Caco-2 (cell line): Measurements from ENCODE around the gene PPP2R5A. TPM values are rescaled to one million over a fixed set of nuclear protein-coding genes. Genes with fewer than 3 reads are reported as not detected.

Experiments
- BruUV-seq: library from RNA; stranded (reverse); fragments of 400-500 nt; replicated peaks from 2 replicates; lab custom pipeline; 2021; lab: Mats Ljungman, UMichigan
- CTCF ChIA-PET: fragments of 300-600 bp; sonication (Branson Sonifier 250); formaldehyde crosslinking; loops from one replicate; lab custom pipeline; 2022; ENCODE audit warnings: antibody characterized with exemption; lab: Charles Lee
- POLR2A ChIA-PET: fragments of 300-600 bp; sonication (Branson Sonifier 250); formaldehyde crosslinking; loops from one replicate; lab custom pipeline; 2022; ENCODE audit warnings: antibody characterized with exemption; lab: Charles Lee
- DNase-seq, 2 experiments: peaks; one replicate each; pipeline versions ENCODE4 v3.0.0 to v3.0.0-alpha.2; 2020 to 2022
- H3K27me3 ChIP-seq: replicated peaks from 2 replicates; pipeline ENCODE4 v1.6.0; 2011; ENCODE audit warnings: low read length; ENCODE audit not compliant: control insufficient read depth, insufficient read depth
- H3K36me3 ChIP-seq: 2 replicates; pipeline ENCODE4 v1.5.1; 2011; ENCODE audit warnings: low read length; ENCODE audit not compliant: control insufficient read depth, insufficient read depth
- H3K4me1 ChIP-seq: fragments of 250-450 bp; sonication (Bioruptor Pico); 2 replicates; pipeline ENCODE4 v1.5.1; 2020; ENCODE audit warnings: mild to moderate bottlenecking
- H3K4me3 ChIP-seq: 2 replicates; pipeline ENCODE4 v1.5.1; 2011; ENCODE audit warnings: low read depth, mild to moderate bottlenecking, control low read depth, low read length
- H3K9me3 ChIP-seq: fragments of 250-450 bp; sonication (Bioruptor Pico); 2 replicates; pipeline ENCODE4 v1.5.1; 2020; ENCODE audit warnings: mild to moderate bottlenecking, moderate library complexity
- H3K27ac Mint-ChIP-seq: one replicate; pipeline ENCODE4 v1.8.0; 2022; ENCODE audit warnings: mixed read lengths; ENCODE audit not compliant: unreplicated experiment
- H3K27me3 Mint-ChIP-seq: one replicate; pipeline ENCODE4 v1.8.0; 2022; ENCODE audit warnings: mixed read lengths; ENCODE audit not compliant: insufficient read depth, unreplicated experiment
- H3K36me3 Mint-ChIP-seq: one replicate; pipeline ENCODE4 v1.8.0; 2022; ENCODE audit warnings: mild to moderate bottlenecking, mixed read lengths; ENCODE audit not compliant: insufficient read depth, unreplicated experiment
- H3K4me1 Mint-ChIP-seq: one replicate; pipeline ENCODE4 v1.8.0; 2022; ENCODE audit warnings: low read depth, mixed read lengths; ENCODE audit not compliant: unreplicated experiment
- H3K4me3 Mint-ChIP-seq: one replicate; pipeline ENCODE4 v1.8.0; 2022; ENCODE audit warnings: mild to moderate bottlenecking, moderate library complexity, mixed read lengths; ENCODE audit not compliant: unreplicated experiment
- H3K9me3 Mint-ChIP-seq: one replicate; pipeline ENCODE4 v1.8.0; 2022; ENCODE audit warnings: mixed read lengths; ENCODE audit not compliant: unreplicated experiment
- intact Hi-C: fragments of 100-400 bp; cut with micrococcal nuclease; formaldehyde crosslinking; loops from one replicate; pipeline ENCODE4 v1.10.0; 2022; ENCODE audit not compliant: unreplicated experiment
- total RNA-seq: library from RNA; stranded (reverse); gene quantifications from 2 replicates; pipeline ENCODE4 v1.2.3, GENCODE V29; 2022
- TF ChIP-seq, protein P1 (sequence below), 2 experiments: fragments of 200-600 bp in 1 of 2; IDR thresholded peaks; 1 replicate in 1 of 2; 2 replicates in 1 of 2; pipeline versions ENCODE4 v1.5.1 to v1.8.0; 2011 to 2022; ENCODE audit warnings: antibody characterized with exemption in 1 of 2, control low read depth in 1 of 2, inconsistent platforms in 1 of 2, low read depth in 1 of 2, low read length in 1 of 2, mild to moderate bottlenecking in 1 of 2, moderate library complexity in 1 of 2; ENCODE audit not compliant: insufficient read depth in 1 of 2, severe bottlenecking in 1 of 2, unreplicated experiment in 1 of 2

PPP2R5A gene
- total RNA-seq, 1 experiment from 2014 or later: 49.4 TPM

DNA sequence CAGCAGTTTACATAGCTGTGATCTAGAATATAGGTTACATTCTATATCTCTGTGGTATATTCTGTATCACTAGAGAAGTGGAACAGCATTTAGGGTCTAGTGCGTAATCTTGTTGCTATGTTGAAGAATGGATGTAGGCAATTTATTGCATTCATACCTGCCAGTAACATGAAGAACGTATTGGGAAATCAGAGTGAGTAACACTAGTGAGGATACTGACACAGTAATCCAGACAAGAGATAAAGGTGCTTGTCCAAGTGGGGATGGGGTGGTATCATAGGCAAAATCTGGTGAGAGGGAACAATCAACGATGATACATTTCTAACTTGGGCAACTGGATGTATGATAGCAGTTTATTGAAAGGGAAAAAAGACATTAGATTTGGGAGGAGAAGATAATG lies 9.8 kb downstream of the PPP2R5A start:
- H3K36me3 Mint-ChIP-seq: peaks cover 5% of the 10 kb centered on the region
- H3K27me3 Mint-ChIP-seq: no peaks in the 10 kb centered on the region
- CTCF ChIA-PET: no interaction called here
- H3K4me1 Mint-ChIP-seq: peaks cover 27% of the 10 kb centered on the region
- Histone ChIP-seq H3K4me1 (peaks cover 38% of the 10 kb centered on the region), H3K9me3 (no peaks in the 10 kb centered on the region), H3K4me3 (no peak overlapping the region), H3K36me3 (no peaks in the 10 kb centered on the region), H3K27me3 (no peaks in the 10 kb centered on the region)
- POLR2A ChIA-PET: no interaction called here
- intact Hi-C loops: loop anchor here (5.0 kb wide), 1 partner anchor 72 kb away; no protein-coding TSS in a partner anchor
- no peaks in the 10 kb centered on the region for H3K9me3 Mint-ChIP-seq
- TF ChIP-seq, protein P1, sequence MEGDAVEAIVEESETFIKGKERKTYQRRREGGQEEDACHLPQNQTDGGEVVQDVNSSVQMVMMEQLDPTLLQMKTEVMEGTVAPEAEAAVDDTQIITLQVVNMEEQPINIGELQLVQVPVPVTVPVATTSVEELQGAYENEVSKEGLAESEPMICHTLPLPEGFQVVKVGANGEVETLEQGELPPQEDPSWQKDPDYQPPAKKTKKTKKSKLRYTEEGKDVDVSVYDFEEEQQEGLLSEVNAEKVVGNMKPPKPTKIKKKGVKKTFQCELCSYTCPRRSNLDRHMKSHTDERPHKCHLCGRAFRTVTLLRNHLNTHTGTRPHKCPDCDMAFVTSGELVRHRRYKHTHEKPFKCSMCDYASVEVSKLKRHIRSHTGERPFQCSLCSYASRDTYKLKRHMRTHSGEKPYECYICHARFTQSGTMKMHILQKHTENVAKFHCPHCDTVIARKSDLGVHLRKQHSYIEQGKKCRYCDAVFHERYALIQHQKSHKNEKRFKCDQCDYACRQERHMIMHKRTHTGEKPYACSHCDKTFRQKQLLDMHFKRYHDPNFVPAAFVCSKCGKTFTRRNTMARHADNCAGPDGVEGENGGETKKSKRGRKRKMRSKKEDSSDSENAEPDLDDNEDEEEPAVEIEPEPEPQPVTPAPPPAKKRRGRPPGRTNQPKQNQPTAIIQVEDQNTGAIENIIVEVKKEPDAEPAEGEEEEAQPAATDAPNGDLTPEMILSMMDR (IDR thresholded peaks at IDR 0.05; ENCODE audit: insufficient read depth in 1 of 2, low read depth in 1 of 2, low read length in 1 of 2, severe bottlenecking in 1 of 2, unreplicated experiment in 1 of 2): no peak
- H3K4me3 Mint-ChIP-seq: no peak overlapping the region
- DNase-seq: no peak
- no peak overlapping the region for H3K27ac Mint-ChIP-seq
- BruUV-seq: no TSS peak

DNA sequence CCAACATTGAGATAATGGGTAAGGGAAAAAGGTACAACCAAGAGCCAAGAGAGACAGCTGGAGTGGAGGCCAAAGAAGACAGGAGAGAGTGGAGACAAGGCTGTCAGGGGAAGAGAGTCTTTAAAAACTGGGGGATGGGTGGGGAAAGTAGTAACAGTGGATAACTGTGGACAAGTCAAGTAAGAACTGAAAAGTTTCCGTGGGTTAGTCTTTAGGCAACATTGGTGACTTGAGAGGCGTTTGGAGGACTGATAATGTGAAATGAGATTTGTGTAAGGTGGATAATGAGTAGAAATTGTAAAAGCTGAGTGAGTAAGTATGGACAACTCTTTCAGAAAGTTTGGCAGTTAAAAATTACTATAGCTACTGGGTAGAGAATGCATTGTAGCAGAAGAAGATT lies 10.4 kb downstream of the PPP2R5A start:
- H3K4me3 ChIP-seq: no peak overlapping the region
- H3K27me3 ChIP-seq: no peaks in the 10 kb centered on the region
- H3K36me3 ChIP-seq: no peaks in the 10 kb centered on the region
- H3K9me3 ChIP-seq: no peaks in the 10 kb centered on the region
- no peak for DNase-seq
- Mint-ChIP-seq H3K36me3 (peaks cover 5% of the 10 kb centered on the region), H3K27ac (no peak overlapping the region), H3K9me3 (no peaks in the 10 kb centered on the region), H3K4me3 (no peak overlapping the region), H3K4me1 (peaks cover 24% of the 10 kb centered on the region), H3K27me3 (no peaks in the 10 kb centered on the region)
- intact Hi-C loops: no loop called here
- BruUV-seq: no TSS peak
- ChIA-PET POLR2A (no interaction called here), CTCF (no interaction called here)
- TF ChIP-seq, protein P1 (IDR thresholded peaks at IDR 0.05; ENCODE audit: insufficient read depth in 1 of 2, low read depth in 1 of 2, low read length in 1 of 2, severe bottlenecking in 1 of 2, unreplicated experiment in 1 of 2): no peak
- peaks cover 35% of the 10 kb centered on the region for H3K4me1 ChIP-seq

DNA sequence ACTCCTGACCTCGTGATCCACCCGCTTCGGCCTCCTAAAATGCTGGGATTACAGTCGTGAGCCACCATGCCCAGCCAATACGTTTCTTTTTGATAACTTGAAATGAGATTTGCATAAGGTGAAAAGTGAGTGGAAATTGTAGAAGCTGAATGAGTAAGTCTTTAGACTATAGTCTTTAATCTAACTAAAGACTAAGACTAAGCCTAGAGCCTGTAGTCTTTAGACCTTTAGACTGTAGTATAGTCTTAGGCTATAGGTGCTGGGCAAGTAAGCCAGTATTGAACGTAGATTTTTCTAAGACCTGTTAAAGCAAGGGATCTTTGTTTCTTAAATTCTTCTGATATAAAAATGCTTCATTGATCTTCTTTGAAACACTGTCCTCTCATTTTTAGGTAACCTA lies 12.1 kb downstream of the PPP2R5A start:
- intact Hi-C loops: no loop called here
- Mint-ChIP-seq H3K36me3 (no peaks in the 10 kb centered on the region), H3K4me1 (peaks cover 13% of the 10 kb centered on the region), H3K4me3 (no peak overlapping the region), H3K27ac (no peak overlapping the region), H3K27me3 (no peaks in the 10 kb centered on the region), H3K9me3 (no peaks in the 10 kb centered on the region)
- no peak for DNase-seq
- Histone ChIP-seq H3K4me1 (peaks cover 27% of the 10 kb centered on the region), H3K4me3 (no peak overlapping the region), H3K27me3 (no peaks in the 10 kb centered on the region), H3K36me3 (no peaks in the 10 kb centered on the region), H3K9me3 (no peaks in the 10 kb centered on the region)
- CTCF ChIA-PET: no interaction called here
- TF ChIP-seq, protein P1 (IDR thresholded peaks at IDR 0.05; ENCODE audit: insufficient read depth in 1 of 2, low read depth in 1 of 2, low read length in 1 of 2, severe bottlenecking in 1 of 2, unreplicated experiment in 1 of 2): no peak
- BruUV-seq: no TSS peak
- POLR2A ChIA-PET: no interaction called here
